ENCODE data around the gene GOLGA5.
"Not testable (repeated sequence)": the region's sequence is repeated elsewhere in the genome, so short reads cannot be mapped to it uniquely, and the experiment has no call there.

GRCh38 chr14:92819680-92820535, 25.8 kb downstream of the GOLGA5 start:
- not testable (repeated sequence) for TF ChIP-seq EZH2 (IDR thresholded peaks at IDR 0.05; ENCODE audit: borderline replicate concordance, insufficient read depth, low read depth, low read length, poor library complexity, severe bottlenecking); CTCF (IDR thresholded peaks at IDR 0.05)
